ENCODE results near the gene PRDX3. TPM values are rescaled to one million over a fixed set of nuclear protein-coding genes. Genes with fewer than 3 reads are reported as not detected.

PRDX3 gene
- polyA plus RNA-seq, 1 of the 3 experiments (the other 2 are of a cell fraction): 193 TPM

DNA sequence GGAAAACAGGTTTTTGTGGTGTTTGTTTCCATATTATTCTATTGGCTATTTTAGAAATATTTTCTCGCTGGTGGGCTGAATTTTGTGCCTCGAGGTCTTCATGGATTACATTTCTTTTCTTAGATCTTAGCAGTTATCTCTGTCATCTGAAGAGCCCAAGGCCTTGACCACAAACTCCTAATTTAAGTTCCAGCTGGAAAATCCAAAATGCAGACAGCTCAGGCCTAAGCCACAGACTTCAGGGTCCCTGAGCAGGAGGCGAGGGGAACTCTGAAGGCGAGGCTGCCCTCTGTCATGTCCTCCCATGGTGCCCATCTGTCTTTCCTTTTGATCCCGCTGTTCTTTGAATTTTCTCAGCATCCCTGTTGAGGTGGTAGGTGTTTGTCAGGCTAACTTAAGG, 60.4 kb downstream of the PRDX3 start (continued):
- TF ChIP-seq CHD2 (IDR thresholded peaks at IDR 0.05; ENCODE audit: low read length, partially characterized antibody): no peak

Small RNAs within 50 kb of the gene (small RNA-seq; reads per million reads assigned to genes)
- gene RN7SL749P: 0 reads per million in 7 experiments

Other genes with a start within 250 kb of the PRDX3 start
- 0.81 and 0.86 TPM in 2 replicates for gene NANOS1, start 149.1 kb downstream of the PRDX3 start, polyA plus RNA-seq (2012; rRNA removed)
- 24.5 and 25.8 TPM in 2 replicates for gene EIF3A, start 98.0 kb downstream of the PRDX3 start, polyA plus RNA-seq (2012; rRNA removed)
- 48.4 and 54.7 TPM in 2 replicates for gene DENND10, start 74.7 kb downstream of the PRDX3 start, polyA plus RNA-seq (2012; rRNA removed)
- 24.2 and 32.0 TPM in 2 replicates for gene SFXN4, start 13.1 kb downstream of the PRDX3 start, polyA plus RNA-seq (2012; rRNA removed)
- 9.5 and 12.1 TPM in 2 replicates for gene GRK5, start 28.8 kb upstream of the PRDX3 start, polyA plus RNA-seq (2012; rRNA removed)

Measured in SK-N-SH (cell line).